ENCODE data around the gene SUCLG2.
A peak's percentile ranks its signal among the peaks of the same experiment; 100 is the strongest.

- TF ChIP-seq CTCF (conservative IDR thresholded peaks at IDR 0.05) (peak; percentile 13; the same call in 1 of the 2 replicates), ZFX (IDR thresholded peaks at IDR 0.05) (no peak)
Measured at GRCh38 chr3:67416703-67417102, 237.7 kb downstream of the SUCLG2 start.

Data from C4-2B (cell line).